GM12878 (cell line): ENCODE measurements around the gene RPL7A. TPM values are rescaled to one million over a fixed set of nuclear protein-coding genes. Genes with fewer than 3 reads are reported as not detected.
A peak's percentile ranks its signal among the peaks of the same experiment; 100 is the strongest.

Experiments used
- ATAC-seq: fragments of 200-7000 bp; cut with Tn5 transposase; 3 replicates; pipeline ENCODE4 v1.9.1; 2020; ENCODE audit warnings: mild to moderate bottlenecking, moderate library complexity
- BruUV-seq: library from RNA; stranded (reverse); fragments of 400-500 nt; replicated peaks from 2 replicates; lab custom pipeline; 2021; lab: Mats Ljungman, UMichigan
- CTCF ChIA-PET: fragments of 300-600 bp; sonication (Branson Sonifier 250); formaldehyde crosslinking; extraction: SDS; loops from one replicate; lab custom pipeline; 2021; ENCODE audit warnings: inconsistent platforms; lab: Yijun Ruan, JAX
- POLR2A ChIA-PET: fragments of 350-600 bp; formaldehyde crosslinking; extraction: SDS; loops from one replicate; lab custom pipeline; 2021; ENCODE audit warnings: inconsistent platforms; lab: Charles Lee
- RAD21 ChIA-PET: fragments of 300-600 bp; sonication (Branson Sonifier 250); formaldehyde crosslinking; loops from one replicate; lab custom pipeline; 2023; ENCODE audit warnings: antibody characterized with exemption; ENCODE audit not compliant: unreplicated experiment; lab: Charles Lee
- SMC1A ChIA-PET: fragments of 300-600 bp; sonication (Branson Sonifier 250); formaldehyde crosslinking; loops from one replicate; lab custom pipeline; 2023; ENCODE audit not compliant: unreplicated experiment, uncharacterized antibody; lab: Charles Lee
- DNase-seq: peaks from one replicate; pipeline ENCODE4 v3.0.0-alpha.2; 2011; ENCODE audit warnings: low read depth, low spot score
- FAIRE-seq: peaks from 3 replicates; lab custom pipeline; 2011; peaks lifted over from hg19 to GRCh38; lab: Jason Lieb, UNC
- H2AFZ ChIP-seq: 2 replicates; pipeline ENCODE4 v1.6.0; 2011; ENCODE audit warnings: low read depth, low read length, control low read depth; ENCODE audit not compliant: control insufficient read depth
- H3K27ac ChIP-seq: 2 replicates; pipeline ENCODE4 v1.5.1; 2011; ENCODE audit warnings: control low read depth; ENCODE audit not compliant: control insufficient read depth, insufficient read depth
- H3K27me3 ChIP-seq, 2 experiments: replicated peaks in 1 of 2; 2 replicates each; pipeline versions ENCODE4 v1.6.0 to v1.6.1; 2011; ENCODE audit warnings: low read length in 1 of 2; ENCODE audit not compliant: control insufficient read depth in 2 of 2, insufficient read depth in 2 of 2
- H3K36me3 ChIP-seq, 2 experiments: 2 replicates each; pipeline ENCODE4 v1.5.1; 2011; ENCODE audit warnings: low read length in 1 of 2; ENCODE audit not compliant: control insufficient read depth in 2 of 2, insufficient read depth in 2 of 2
- H3K4me1 ChIP-seq: 2 replicates; pipeline ENCODE4 v1.6.1; 2011; ENCODE audit warnings: mild to moderate bottlenecking, low read length, moderate library complexity, mixed read lengths; ENCODE audit not compliant: control insufficient read depth, insufficient read depth
- H3K4me2 ChIP-seq: 2 replicates; pipeline ENCODE4 v1.6.0; 2011; ENCODE audit warnings: control low read depth; ENCODE audit not compliant: control insufficient read depth, insufficient read depth
- H3K4me3 ChIP-seq: fragments of 200-600 bp; sonication (generic); 2 replicates; pipeline ENCODE4 v1.5.1; 2016
- H3K79me2 ChIP-seq: 2 replicates; pipeline ENCODE4 v1.6.0; 2011; ENCODE audit warnings: low read length; ENCODE audit not compliant: control insufficient read depth, insufficient read depth
- H3K9ac ChIP-seq: 2 replicates; pipeline ENCODE4 v1.8.0; 2011; ENCODE audit warnings: low read length, control low read depth, mixed read lengths; ENCODE audit not compliant: control insufficient read depth, insufficient read depth
- H3K9me3 ChIP-seq: replicated peaks from 3 replicates; pipeline ENCODE4 v1.5.1; 2011; ENCODE audit warnings: mild to moderate bottlenecking, low read length; ENCODE audit not compliant: control insufficient read depth, insufficient read depth
- H4K20me1 ChIP-seq: 2 replicates; pipeline ENCODE4 v1.6.0; 2011; ENCODE audit not compliant: control insufficient read depth, insufficient read depth
- CTCF ChIP-seq, 3 experiments: IDR thresholded peaks in 2 of 3; conservative IDR thresholded peaks in 1 of 3; 2 replicates each; pipeline ENCODE4 v1.5.1; 2011; ENCODE audit warnings: low read depth in 3 of 3, low read length in 3 of 3, mild to moderate bottlenecking in 3 of 3, control low read depth in 2 of 3, moderate library complexity in 2 of 3, inconsistent platforms in 1 of 3, mixed read lengths in 1 of 3; ENCODE audit not compliant: control insufficient read depth in 2 of 3, insufficient read depth in 1 of 3; ENCODE audit errors: extremely low read depth in 1 of 3
- EZH2 ChIP-seq: IDR thresholded peaks from 2 replicates; pipeline ENCODE4 v1.6.1; 2012; ENCODE audit warnings: low read depth, mild to moderate bottlenecking, control low read depth, inconsistent platforms, low read length, borderline replicate concordance; ENCODE audit not compliant: control insufficient read depth
- POLR2A ChIP-seq: IDR thresholded peaks from 2 replicates; pipeline ENCODE4 v1.6.1; 2011; ENCODE audit warnings: low read depth, mild to moderate bottlenecking, low read length
- ZNF274 ChIP-seq: IDR thresholded peaks from one replicate; pipeline ENCODE4 v1.8.0; 2011; ENCODE audit not compliant: insufficient read length, insufficient read depth
- WGBS: methylation state at CpG from one replicate; pipeline ENCODE4 v1.1.6; 2016; ENCODE audit warnings: low lambda C conversion rate; ENCODE audit not compliant: insufficient replicate concordance, insufficient coverage; ENCODE audit errors: missing lambda C conversion rate; 5-methylcytosine and 5-hydroxymethylcytosine counted together
- in situ Hi-C: fragments of 300-500 bp; cut with MboI; formaldehyde crosslinking; loops from 9 replicates; pipeline ENCODE4 v1.14.3; 2018; ENCODE audit warnings: mixed read lengths
- intact Hi-C: fragments of 100-400 bp; cut with micrococcal nuclease; formaldehyde crosslinking; loops from one replicate; pipeline ENCODE4 v1.14.2; 2022; ENCODE audit not compliant: unreplicated experiment
- polyA plus RNA-seq, 11 experiments: library from polyadenylated mRNA; depleted of rRNA in 4 of 11; unstranded in 6 of 11; stranded (reverse) in 5 of 11; fragments of >200 nt; fragmentation: Nextera tagmentation in 4 of 11; fragmentation: Illumina TruSeq in 1 of 11; extraction: Ambion mirVana in 4 of 11; extraction: Trizol in 1 of 11; gene quantifications; 1 replicate in 1 of 11; 2 replicates in 10 of 11; pipeline versions ENCODE4 v1.2.1 to v1.2.3, GENCODE V29; 2011 to 2016; ENCODE audit warnings: inconsistent platforms in 2 of 11, missing spikeins in 2 of 11, low read depth in 1 of 11
- small RNA-seq: library from RNA; depleted of rRNA; stranded (forward); fragments of <200 nt; gene quantifications from one replicate; pipeline ENCODE3, GENCODE V24; 2014
- total RNA-seq, 4 experiments: library from RNA; depleted of rRNA in 3 of 4; stranded (reverse); fragments of >200 nt in 3 of 4; fragmentation: Illumina TruSeq in 1 of 4; extraction: Trizol in 1 of 4; gene quantifications; 2 replicates each; pipeline versions ENCODE4 v1.2.1 to v1.2.3, GENCODE V29; 2013 to 2021

RPL7A gene
- total and polyA plus RNA-seq, 10 of the 15 experiments (the other 5 are each of a cell fraction or from before 2014, with no cell fraction given): 917 to 5,193 (median 3,326) TPM

DNA sequence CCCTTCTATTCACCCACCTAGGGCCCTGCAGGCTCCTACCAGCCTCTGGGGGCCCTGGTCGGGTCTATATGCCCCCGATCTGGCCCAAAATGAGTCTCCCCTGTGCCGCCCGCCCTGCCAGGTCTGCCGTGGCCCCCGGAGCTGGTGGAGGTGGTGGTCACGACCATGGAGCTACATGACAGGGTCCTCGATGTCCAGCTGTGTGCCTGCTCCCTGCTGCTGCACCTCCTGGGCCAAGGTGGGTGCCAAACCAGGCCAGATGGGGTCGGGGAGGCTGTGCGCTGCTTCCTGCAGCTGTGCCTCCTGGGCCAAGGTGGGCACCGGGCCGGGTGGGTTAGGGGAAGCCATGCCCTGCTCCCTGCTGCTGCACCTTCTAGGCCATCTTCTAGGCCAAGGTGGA, 52.3 kb downstream of the RPL7A start:
- Histone ChIP-seq H3K79me2 (no peaks in the 10 kb centered on the region), H3K9me3 (no peaks in the 10 kb centered on the region), H3K9ac (no peak overlapping the region), H3K4me2 (no peak overlapping the region), H2AFZ (no peak overlapping the region), H3K4me3 (no peak overlapping the region), H3K4me1 (no peaks in the 10 kb centered on the region), H4K20me1 (no peaks in the 10 kb centered on the region; the same call in 1 of the 2 replicates), H3K27ac (no peak overlapping the region), H3K27me3 (no peaks in the 10 kb centered on the region), H3K36me3 (peaks cover 4 to 11% of the 10 kb centered on the region in 2 experiments; a peak in 3 of 4 replicates)
- DNase-seq: no peak
- no TSS peak for BruUV-seq
- WGBS: 81% methylated on average over 10 of the region's 12 CpGs
- TF ChIP-seq POLR2A (0 out of 2 replicates have a peak, but pooled peaks have one; percentile 40), CTCF (IDR thresholded peaks at IDR 0.05 in 2 of 3, conservative IDR thresholded peaks at IDR 0.05 in 1 of 3; ENCODE audit: control insufficient read depth in 2 of 3, extremely low read depth in 1 of 3, insufficient read depth in 1 of 3, low read depth in 3 of 3, low read length in 3 of 3) (no peak), EZH2 (no peak), ZNF274 (no peak)
- ChIA-PET SMC1A (no interaction called here), CTCF (interaction anchor here (1.0 to 2.0 kb wide), 5 partner anchors 15 to 214 kb away, joined by 3 to 6 read pairs (median 5); no protein-coding TSS in a partner anchor), POLR2A (no interaction called here), RAD21 (interaction anchor here (1.0 to 1.3 kb wide), 2 partner anchors 21 to 78 kb away, joined by 3 read pairs; no protein-coding TSS in a partner anchor)
- in situ Hi-C loops (no loop called here), intact Hi-C loops (no loop called here)
- FAIRE-seq: no peak
- ATAC-seq: no peak

Small RNAs within 50 kb of the gene (small RNA-seq; reads per million reads assigned to genes)
- gene RF00019 (not detected), gene SNORD24 (not detected), gene SNORD36A (not detected), gene SNORD36B (not detected), gene SNORD36C (not detected)

Other genes with a start within 250 kb of the RPL7A start
Only the 7 nearest of the 16 such genes appear.
- 18.5 and 18.8 TPM in 2 replicates for gene SURF6, start 12.0 kb upstream of the RPL7A start, total RNA-seq (2014; rRNA removed)
- gene SURF6, start 12.0 kb upstream of the RPL7A start, total RNA-seq (2014; rRNA removed; fragmentation: Illumina TruSeq; extraction: Trizol): 10.7 and 11.4 TPM in 2 replicates
- gene SURF6, start 12.0 kb upstream of the RPL7A start, total RNA-seq (2021): 25.7 and 27.2 TPM in 2 replicates
- gene SURF6, start 12.0 kb upstream of the RPL7A start, polyA plus RNA-seq (2011; rRNA removed): 5.8 and 8.7 TPM in 2 replicates
- 5.4 and 9.4 TPM in 2 replicates for gene SURF6, start 12.0 kb upstream of the RPL7A start, polyA plus RNA-seq (2014; fragmentation: Illumina TruSeq; extraction: Trizol)
- gene SURF6, start 12.0 kb upstream of the RPL7A start, polyA plus RNA-seq (2014; fragmentation: Nextera tagmentation; extraction: Ambion mirVana): 1 to 10 TPM; 2.2 to 3.0 TPM
- 23.0 and 23.2 TPM in 2 replicates for gene SURF6, start 12.0 kb upstream of the RPL7A start, polyA plus RNA-seq (2014; rRNA removed)
- 10 to 100 TPM; 24.6 to 26.4 TPM for gene SURF6, start 12.0 kb upstream of the RPL7A start, polyA plus RNA-seq (2016; fragmentation: Nextera tagmentation; extraction: Ambion mirVana)
- 21.5 and 25.5 TPM in 2 replicates for gene MED22, start 87 bp upstream of the RPL7A start, total RNA-seq (2014; rRNA removed)
- gene MED22, start 87 bp upstream of the RPL7A start, total RNA-seq (2014; rRNA removed; fragmentation: Illumina TruSeq; extraction: Trizol): 13.4 and 15.4 TPM in 2 replicates
- 31.8 and 35.4 TPM in 2 replicates for gene MED22, start 87 bp upstream of the RPL7A start, total RNA-seq (2021)
- gene MED22, start 87 bp upstream of the RPL7A start, polyA plus RNA-seq (2011; rRNA removed): 10.6 and 26.1 TPM in 2 replicates
- 6.2 and 15.0 TPM in 2 replicates for gene MED22, start 87 bp upstream of the RPL7A start, polyA plus RNA-seq (2014; fragmentation: Illumina TruSeq; extraction: Trizol)
- 1 to 10 TPM; 1.4 to 3.4 TPM for gene MED22, start 87 bp upstream of the RPL7A start, polyA plus RNA-seq (2014; fragmentation: Nextera tagmentation; extraction: Ambion mirVana)
- gene MED22, start 87 bp upstream of the RPL7A start, polyA plus RNA-seq (2014; rRNA removed): 42.0 and 42.1 TPM in 2 replicates
- 10 to 100 TPM; 24.3 to 25.0 TPM for gene MED22, start 87 bp upstream of the RPL7A start, polyA plus RNA-seq (2016; fragmentation: Nextera tagmentation; extraction: Ambion mirVana)
- gene SURF1, start 8.3 kb downstream of the RPL7A start, total RNA-seq (2014; rRNA removed): 20.1 and 23.1 TPM in 2 replicates
- 17.7 and 17.9 TPM in 2 replicates for gene SURF1, start 8.3 kb downstream of the RPL7A start, total RNA-seq (2014; rRNA removed; fragmentation: Illumina TruSeq; extraction: Trizol)
- 27.6 and 27.9 TPM in 2 replicates for gene SURF1, start 8.3 kb downstream of the RPL7A start, total RNA-seq (2021)
- 25.4 and 31.6 TPM in 2 replicates for gene SURF1, start 8.3 kb downstream of the RPL7A start, polyA plus RNA-seq (2011; rRNA removed)
- gene SURF1, start 8.3 kb downstream of the RPL7A start, polyA plus RNA-seq (2014; fragmentation: Illumina TruSeq; extraction: Trizol): 21.2 and 22.8 TPM in 2 replicates
- 10 to 100 TPM; 19.2 to 34.6 TPM for gene SURF1, start 8.3 kb downstream of the RPL7A start, polyA plus RNA-seq (2014; fragmentation: Nextera tagmentation; extraction: Ambion mirVana)
- gene SURF1, start 8.3 kb downstream of the RPL7A start, polyA plus RNA-seq (2014; rRNA removed): 31.5 and 32.3 TPM in 2 replicates
- 10 to 100 TPM; 45.6 to 46.4 TPM for gene SURF1, start 8.3 kb downstream of the RPL7A start, polyA plus RNA-seq (2016; fragmentation: Nextera tagmentation; extraction: Ambion mirVana)
- 25.6 and 31.3 TPM in 2 replicates for gene SURF2, start 8.3 kb downstream of the RPL7A start, total RNA-seq (2014; rRNA removed)
- gene SURF2, start 8.3 kb downstream of the RPL7A start, total RNA-seq (2014; rRNA removed; fragmentation: Illumina TruSeq; extraction: Trizol): 12.8 and 18.2 TPM in 2 replicates
- 19.4 and 23.4 TPM in 2 replicates for gene SURF2, start 8.3 kb downstream of the RPL7A start, total RNA-seq (2021)
- 7.5 and 12.1 TPM in 2 replicates for gene SURF2, start 8.3 kb downstream of the RPL7A start, polyA plus RNA-seq (2011; rRNA removed)
- gene SURF2, start 8.3 kb downstream of the RPL7A start, polyA plus RNA-seq (2014; fragmentation: Illumina TruSeq; extraction: Trizol): 5.3 and 10.0 TPM in 2 replicates
- 1 to 10 TPM; 4.0 to 7.6 TPM for gene SURF2, start 8.3 kb downstream of the RPL7A start, polyA plus RNA-seq (2014; fragmentation: Nextera tagmentation; extraction: Ambion mirVana)
- gene SURF2, start 8.3 kb downstream of the RPL7A start, polyA plus RNA-seq (2014; rRNA removed): 37.3 and 42.5 TPM in 2 replicates
- gene SURF2, start 8.3 kb downstream of the RPL7A start, polyA plus RNA-seq (2016; fragmentation: Nextera tagmentation; extraction: Ambion mirVana): 10 to 100 TPM; 37.8 to 41.7 TPM
- gene SURF4, start 27.8 kb downstream of the RPL7A start, total RNA-seq (2014; rRNA removed): 119 and 120 TPM in 2 replicates
- gene SURF4, start 27.8 kb downstream of the RPL7A start, total RNA-seq (2014; rRNA removed; fragmentation: Illumina TruSeq; extraction: Trizol): 60.4 and 70.0 TPM in 2 replicates
- 95.3 and 107 TPM in 2 replicates for gene SURF4, start 27.8 kb downstream of the RPL7A start, total RNA-seq (2021)
- 67.3 and 74.8 TPM in 2 replicates for gene SURF4, start 27.8 kb downstream of the RPL7A start, polyA plus RNA-seq (2011; rRNA removed)
- gene SURF4, start 27.8 kb downstream of the RPL7A start, polyA plus RNA-seq (2014; fragmentation: Illumina TruSeq; extraction: Trizol): 61.0 and 73.5 TPM in 2 replicates
- 10 to 100 TPM in 1 of 2 experiments, 1 to 10 TPM in 1; 6.4 to 12.6 TPM for gene SURF4, start 27.8 kb downstream of the RPL7A start, polyA plus RNA-seq (2014; fragmentation: Nextera tagmentation; extraction: Ambion mirVana)
- 82.6 and 83.9 TPM in 2 replicates for gene SURF4, start 27.8 kb downstream of the RPL7A start, polyA plus RNA-seq (2014; rRNA removed)
- gene SURF4, start 27.8 kb downstream of the RPL7A start, polyA plus RNA-seq (2016; fragmentation: Nextera tagmentation; extraction: Ambion mirVana): 100 to 1,000 TPM; 121 to 134 TPM
- gene STKLD1, start 28.1 kb downstream of the RPL7A start, total RNA-seq (2014; rRNA removed): 0.40 and 0.44 TPM in 2 replicates
- gene STKLD1, start 28.1 kb downstream of the RPL7A start, total RNA-seq (2014; rRNA removed; fragmentation: Illumina TruSeq; extraction: Trizol): 0.23 TPM in 1 of 2 replicates, not detected in the other
- gene STKLD1, start 28.1 kb downstream of the RPL7A start, total RNA-seq (2021): 0.35 TPM in 1 of 2 replicates, not detected in the other
- 0.34 and 0.48 TPM in 2 replicates for gene STKLD1, start 28.1 kb downstream of the RPL7A start, polyA plus RNA-seq (2011; rRNA removed)
- 0.40 TPM in 1 of 2 replicates, not detected in the other for gene STKLD1, start 28.1 kb downstream of the RPL7A start, polyA plus RNA-seq (2014; fragmentation: Illumina TruSeq; extraction: Trizol)
- under 1 TPM in 1 of 2 experiments, not detected in 1; 0.24 TPM for gene STKLD1, start 28.1 kb downstream of the RPL7A start, polyA plus RNA-seq (2014; fragmentation: Nextera tagmentation; extraction: Ambion mirVana)
- gene STKLD1, start 28.1 kb downstream of the RPL7A start, polyA plus RNA-seq (2014; rRNA removed): 0.37 TPM in 1 of 2 replicates, not detected in the other
- under 1 TPM; 0.07 to 0.13 TPM for gene STKLD1, start 28.1 kb downstream of the RPL7A start, polyA plus RNA-seq (2016; fragmentation: Nextera tagmentation; extraction: Ambion mirVana)
- gene REXO4, start 69.8 kb downstream of the RPL7A start, total RNA-seq (2014; rRNA removed): 31.5 and 33.3 TPM in 2 replicates
- gene REXO4, start 69.8 kb downstream of the RPL7A start, total RNA-seq (2014; rRNA removed; fragmentation: Illumina TruSeq; extraction: Trizol): 16.5 and 20.9 TPM in 2 replicates
- gene REXO4, start 69.8 kb downstream of the RPL7A start, total RNA-seq (2021): 42.1 and 43.9 TPM in 2 replicates
- 23.8 and 27.7 TPM in 2 replicates for gene REXO4, start 69.8 kb downstream of the RPL7A start, polyA plus RNA-seq (2011; rRNA removed)
- 16.4 and 24.8 TPM in 2 replicates for gene REXO4, start 69.8 kb downstream of the RPL7A start, polyA plus RNA-seq (2014; fragmentation: Illumina TruSeq; extraction: Trizol)
- gene REXO4, start 69.8 kb downstream of the RPL7A start, polyA plus RNA-seq (2014; fragmentation: Nextera tagmentation; extraction: Ambion mirVana): 1 to 10 TPM; 2.7 to 8.4 TPM
- 37.9 and 39.6 TPM in 2 replicates for gene REXO4, start 69.8 kb downstream of the RPL7A start, polyA plus RNA-seq (2014; rRNA removed)
- 10 to 100 TPM; 34.0 to 38.9 TPM for gene REXO4, start 69.8 kb downstream of the RPL7A start, polyA plus RNA-seq (2016; fragmentation: Nextera tagmentation; extraction: Ambion mirVana)